Stimulated activated CD8-positive, alpha-beta memory T cell treated with anti-CD3 and anti-CD28 coated beads, Interleukin-4, amount 100 ng/mL, for 1 hour (primary cell): ENCODE results near the gene SCAMP5.

Source experiments
- DNase-seq, 2 donors: peaks; one replicate each; pipeline ENCODE4 v3.0.0-alpha.2; 2020; ENCODE audit warnings: low read depth in 2 of 2, low spot score in 1 of 2

SCAMP5 gene

GRCh38 chr15:74976159-74976558, 19.2 kb upstream of the SCAMP5 start:
- no peak for DNase-seq

- no peak for DNase-seq
Observed at GRCh38 chr15:74977599-74977998, 17.8 kb upstream of the SCAMP5 start.

GRCh38 chr15:74978077-74978476, 17.3 kb upstream of the SCAMP5 start:
- DNase-seq, result no peak

DNA sequence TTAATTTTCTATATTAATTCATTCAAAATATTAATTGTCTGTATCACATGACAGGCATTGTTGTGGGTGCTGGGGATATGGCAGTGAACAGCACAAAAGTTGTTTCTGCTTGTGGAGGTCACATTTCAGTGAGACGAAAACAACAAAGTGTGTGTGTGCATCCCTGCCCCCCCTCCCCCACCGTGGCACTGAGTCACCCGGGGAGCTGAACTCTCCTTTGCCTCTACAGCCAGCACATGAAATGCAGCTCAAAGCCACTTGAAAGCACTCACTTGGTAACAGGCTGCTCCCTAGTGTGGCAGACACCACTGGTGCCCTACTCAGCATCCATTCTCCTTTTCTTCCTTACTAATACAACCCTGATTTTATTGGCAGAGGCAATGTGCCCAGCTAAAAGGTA, 16.9 kb upstream of the SCAMP5 start:
- DNase-seq, result no peak

DNA sequence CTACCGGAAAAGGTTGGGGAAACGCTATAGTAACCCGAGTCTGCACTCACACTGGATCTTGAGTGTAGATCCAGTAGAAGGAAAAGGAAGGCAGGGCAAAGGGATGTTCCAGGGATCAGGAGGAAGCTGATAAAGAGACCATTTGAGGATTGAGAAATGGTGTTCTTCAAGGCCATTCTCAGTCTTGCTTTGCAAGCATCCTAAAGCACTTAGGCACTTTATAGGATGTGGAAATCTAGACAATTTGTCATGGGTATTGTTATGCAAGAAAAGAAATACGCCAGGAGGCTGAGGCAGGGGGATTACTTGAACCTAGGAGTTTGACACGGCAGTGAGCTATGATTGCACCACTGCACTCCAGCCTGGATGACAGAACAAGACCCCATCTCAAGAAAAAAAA, 13.2 kb upstream of the SCAMP5 start:
- no peak for DNase-seq

- no peak for DNase-seq
Observed at GRCh38 chr15:74983725-74984231, 11.6 kb upstream of the SCAMP5 start.

DNA sequence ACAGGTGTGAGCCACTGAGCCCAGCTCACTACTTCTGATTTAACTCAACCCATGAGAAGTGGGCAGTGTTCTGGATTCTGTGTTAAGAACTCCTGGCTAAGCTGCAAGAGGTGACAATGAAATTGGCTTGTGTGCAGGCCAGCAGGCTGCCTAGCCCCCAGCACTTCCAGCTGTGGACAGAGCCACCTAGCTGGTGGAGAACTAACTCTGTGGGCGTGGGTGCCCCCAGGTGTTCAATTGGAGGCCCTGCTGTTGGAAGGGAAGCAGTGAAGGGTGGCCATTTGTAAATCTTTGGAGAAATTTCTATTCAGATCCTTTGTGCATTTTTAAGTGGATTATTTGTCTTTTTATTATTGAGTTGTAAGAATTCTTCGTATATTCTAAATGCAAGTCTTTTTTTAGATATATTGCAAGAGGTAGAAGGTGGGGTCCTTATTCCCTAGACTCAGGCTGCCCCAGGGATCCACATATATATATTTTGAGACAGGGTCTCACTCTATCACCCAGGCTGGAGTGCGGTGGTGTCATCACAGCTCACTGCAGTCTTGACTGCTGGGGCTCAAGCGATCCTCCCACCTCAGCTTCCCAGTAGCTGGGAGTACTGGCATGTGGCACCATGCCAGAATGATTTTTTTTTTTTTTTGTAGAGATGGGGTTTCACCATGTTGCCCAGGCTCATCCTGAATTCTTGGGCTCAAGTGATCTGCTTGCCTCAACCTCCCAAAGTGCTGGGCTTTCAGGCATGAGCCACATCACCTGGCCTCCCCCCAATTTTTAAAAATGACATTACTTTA, 7.2 kb upstream of the SCAMP5 start:
- no peak for DNase-seq

DNA sequence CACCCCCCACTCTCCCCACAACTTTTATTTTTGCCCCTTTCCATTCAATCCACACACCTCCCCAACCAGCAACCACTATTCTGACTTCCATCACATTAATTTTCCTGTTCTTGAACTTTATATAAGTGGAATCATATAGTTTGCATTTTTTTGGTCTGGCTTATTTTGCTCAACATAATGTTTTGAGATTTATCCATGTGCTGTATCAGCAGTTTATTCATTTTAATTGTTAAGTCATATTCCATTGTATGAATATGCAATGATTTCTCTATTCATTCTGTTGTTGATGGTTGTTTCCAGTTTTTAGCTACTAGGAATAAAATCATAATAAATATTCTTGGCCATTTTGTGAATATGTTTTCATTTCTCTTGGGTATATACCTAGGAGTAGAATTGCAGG, 5.8 kb upstream of the SCAMP5 start:
- DNase-seq, result no peak

GRCh38 chr15:74992619-74993018, 2.7 kb upstream of the SCAMP5 start:
- no peak for DNase-seq

- DNase-seq, result no peak
Observed at GRCh38 chr15:74994236-74994635, 1.1 kb upstream of the SCAMP5 start.

GRCh38 chr15:74994685-74995084, 678 bp upstream of the SCAMP5 start:
- DNase-seq, result no peak

DNA sequence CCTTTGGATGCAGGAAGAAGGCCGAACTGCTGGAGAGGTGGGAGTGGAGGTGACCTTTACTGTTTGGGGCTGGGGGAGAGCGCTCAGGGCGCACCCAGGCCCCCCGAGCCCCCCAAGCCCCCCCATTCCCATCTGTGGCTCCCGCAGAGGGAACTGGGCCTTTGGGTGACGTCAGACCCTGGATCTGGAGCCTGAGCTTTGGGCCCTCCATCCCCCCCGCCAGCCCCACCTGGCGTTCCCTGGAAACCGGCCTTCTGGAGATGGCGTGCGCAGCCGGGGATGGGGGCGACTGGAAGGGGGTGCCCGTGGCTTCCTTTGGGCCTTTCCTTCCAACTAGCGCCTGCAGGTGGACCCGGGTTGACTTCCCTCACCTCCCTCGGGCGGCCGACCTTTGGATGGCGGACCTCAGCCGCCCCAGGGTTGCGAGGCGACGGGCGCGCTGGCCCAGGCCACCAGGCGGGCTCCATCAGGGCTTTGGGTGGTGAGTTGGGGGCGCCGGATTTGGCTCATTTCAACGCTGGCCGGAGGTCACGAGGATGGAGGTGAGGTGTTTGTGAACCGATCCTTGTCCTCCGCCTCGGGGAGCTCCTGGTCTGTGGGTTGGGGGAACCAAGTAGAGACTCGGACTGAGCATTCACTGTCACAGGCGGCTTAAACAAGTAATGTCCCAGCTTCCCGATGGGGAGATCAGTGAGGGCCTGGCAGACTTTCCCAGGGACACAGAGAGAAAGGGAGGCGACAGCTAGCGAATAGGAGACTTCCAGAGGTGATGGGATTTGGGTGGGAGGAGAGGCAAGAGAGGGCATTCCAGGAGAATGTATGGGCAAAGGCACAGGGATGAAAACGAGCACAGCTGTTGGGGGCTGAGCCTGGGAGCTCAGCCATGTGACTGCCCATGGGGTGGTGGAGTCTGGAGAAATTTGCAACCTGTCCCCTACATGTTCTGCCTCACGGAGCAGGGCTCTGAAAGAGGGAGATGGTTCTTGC, 709 bp downstream of the SCAMP5 start:
- no peak for DNase-seq

- no peak for DNase-seq
Observed at GRCh38 chr15:74997141-74997540, 1.8 kb downstream of the SCAMP5 start.

- no peak for DNase-seq
Observed at GRCh38 chr15:74997543-74997942, 2.2 kb downstream of the SCAMP5 start.

DNA sequence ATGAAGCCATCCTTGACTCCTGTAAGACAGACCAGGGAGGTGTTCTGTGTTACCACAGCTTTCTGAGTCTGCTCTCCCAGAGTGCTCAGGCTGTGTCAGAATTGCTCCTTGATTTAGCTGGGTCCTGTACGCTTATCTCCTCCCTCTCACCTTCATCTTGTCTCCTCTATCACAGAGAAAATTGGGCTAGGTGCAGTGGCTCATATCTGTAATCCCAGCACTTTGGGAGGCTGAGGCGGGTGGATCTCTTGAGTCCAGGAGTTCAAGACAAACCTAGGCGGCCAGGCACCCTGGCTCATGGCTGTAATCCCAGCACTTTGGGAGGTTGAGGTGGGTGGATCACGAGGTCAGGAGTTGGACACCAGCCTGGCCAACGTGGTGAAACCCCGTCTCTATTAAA, 5.9 kb downstream of the SCAMP5 start:
- DNase-seq, result no peak

DNA sequence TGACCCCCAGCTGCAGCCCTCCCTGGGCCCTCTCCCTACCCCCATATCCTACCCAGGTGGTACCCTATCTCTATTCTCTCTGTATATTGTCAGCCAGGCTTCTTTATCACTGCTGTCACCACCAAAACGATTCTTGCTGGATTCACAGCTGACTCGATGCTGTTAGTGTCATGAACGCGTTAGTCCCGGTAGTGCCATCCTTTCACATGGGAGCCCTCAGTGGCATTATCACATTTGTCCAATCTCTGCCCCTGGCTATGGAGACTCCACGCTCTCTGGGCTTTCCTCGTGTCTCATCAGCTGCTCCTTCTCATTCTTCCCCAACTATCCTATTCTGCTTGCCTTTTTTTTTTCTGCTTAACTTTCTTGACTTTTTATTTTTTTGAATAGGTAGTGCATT, 7.0 kb downstream of the SCAMP5 start:
- DNase-seq, result no peak

DNA sequence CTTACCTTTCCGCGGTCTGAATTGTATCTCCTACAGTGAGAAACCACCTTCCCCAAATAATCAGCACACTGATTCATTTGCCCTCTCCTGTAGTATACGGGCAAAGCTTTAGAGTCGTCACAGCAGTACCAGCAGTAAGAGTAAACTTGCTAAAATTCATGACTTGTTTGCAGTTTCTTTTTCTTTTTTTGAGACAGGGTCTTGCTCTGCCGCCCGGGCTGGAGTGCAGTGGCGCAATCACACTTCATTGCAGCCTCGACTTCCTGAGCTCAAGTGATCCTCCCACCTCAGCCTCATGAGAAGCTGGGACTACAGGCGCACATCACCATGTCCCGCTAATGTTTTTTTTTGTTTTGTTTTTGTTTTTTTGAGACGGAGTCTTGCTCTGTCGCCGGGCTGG, 11.9 kb downstream of the SCAMP5 start:
- DNase-seq, result no peak

DNA sequence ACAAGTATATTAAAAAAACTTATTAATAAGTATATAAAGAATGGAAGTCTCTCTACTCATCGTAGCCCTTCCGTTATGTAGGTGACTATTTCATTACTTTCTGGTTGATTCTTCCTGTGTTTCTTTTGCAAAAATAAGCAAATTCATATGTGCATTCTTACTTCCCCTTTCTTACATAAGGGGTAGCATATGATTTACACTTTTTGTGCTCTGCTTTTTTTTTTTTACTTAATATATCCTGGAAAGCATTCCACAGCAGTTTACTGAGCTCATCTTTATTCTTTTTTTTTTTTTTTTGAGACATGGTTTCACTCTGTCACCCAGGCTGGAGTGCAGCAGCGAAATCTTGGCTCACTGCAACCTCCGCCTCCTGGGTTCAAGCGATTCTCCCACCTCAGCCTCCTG, 12.9 kb downstream of the SCAMP5 start:
- no peak for DNase-seq

DNA sequence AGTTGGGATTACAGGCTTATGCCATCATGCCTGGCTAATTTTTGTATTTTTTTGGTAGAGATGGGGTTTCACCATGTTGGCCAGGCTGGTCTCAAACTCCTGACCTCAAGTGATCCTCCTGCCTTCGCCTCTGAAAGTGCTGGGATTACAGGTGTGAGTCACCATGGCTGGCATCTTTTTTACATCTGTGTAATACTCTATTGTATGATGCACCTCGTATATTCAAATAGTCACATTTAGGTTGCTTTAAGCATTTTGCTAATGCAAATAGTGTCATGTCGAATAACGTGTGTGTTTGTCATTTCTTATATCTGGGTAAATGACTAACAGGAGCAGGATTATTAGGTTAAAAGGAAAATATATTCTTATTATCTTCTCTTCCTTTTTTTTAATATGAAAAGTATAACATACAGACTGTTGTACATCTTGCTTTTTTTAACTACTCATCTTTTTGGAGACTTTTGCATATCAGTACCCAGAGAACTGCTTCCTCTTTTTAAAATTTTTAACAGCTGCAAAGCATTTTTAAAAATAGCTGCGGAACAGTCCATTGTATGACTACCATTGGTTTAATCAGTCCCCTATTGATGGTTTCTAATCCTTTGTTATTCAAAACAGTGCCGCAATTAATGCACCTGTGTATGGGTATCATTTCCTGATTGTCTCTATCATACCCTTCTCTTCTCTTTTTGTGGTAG, 13.4 kb downstream of the SCAMP5 start:
- no peak for DNase-seq

- no peak for DNase-seq
Observed at GRCh38 chr15:75016431-75016830, 21.1 kb downstream of the SCAMP5 start.

DNA sequence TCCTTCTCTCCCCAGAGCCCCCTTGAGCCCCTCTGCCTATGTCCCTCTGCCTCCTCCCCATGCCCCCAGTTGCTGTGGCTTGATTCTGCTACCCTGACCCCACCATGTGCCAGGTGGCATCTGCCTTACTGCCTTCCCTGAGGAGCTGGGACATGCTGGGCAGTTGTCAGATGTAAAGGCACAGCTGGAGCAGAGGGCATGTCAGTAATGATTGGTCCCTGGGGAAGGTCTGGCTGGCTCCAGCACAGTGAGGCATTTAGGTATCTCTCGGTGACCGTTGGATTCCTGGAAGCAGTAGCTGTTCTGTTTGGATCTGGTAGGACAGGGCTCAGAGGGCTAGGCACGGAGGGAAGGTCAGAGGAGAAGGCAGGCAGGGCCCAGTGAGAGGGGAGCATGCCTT, 24.6 kb downstream of the SCAMP5 start:
- no peak for DNase-seq
